MCF 10A (cell line): ENCODE results near the gene TBRG4. TPM values are rescaled to one million over a fixed set of nuclear protein-coding genes. Genes with fewer than 3 reads are reported as not detected.

Experiments
- BruUV-seq: library from RNA; stranded (reverse); fragments of 400-500 nt; replicated peaks from 2 replicates; lab custom pipeline; 2021; lab: Mats Ljungman, UMichigan
- CTCF ChIA-PET: fragments of 300-600 bp; sonication (Branson Sonifier 250); formaldehyde crosslinking; extraction: SDS; loops from one replicate; lab custom pipeline; 2021; ENCODE audit warnings: antibody characterized with exemption, inconsistent platforms; lab: Yijun Ruan, JAX
- POLR2A ChIA-PET: fragments of 300-600, 350-650 bp; sonication (Branson Sonifier 250); formaldehyde crosslinking; extraction: SDS; loops from one replicate; lab custom pipeline; 2020; ENCODE audit warnings: antibody characterized with exemption, inconsistent platforms; lab: Yijun Ruan, JAX
- DNase-seq: peaks from one replicate; pipeline ENCODE4 v3.0.0-alpha.2; 2018; ENCODE audit not compliant: unreplicated experiment
- H3K27ac Mint-ChIP-seq: one replicate; pipeline ENCODE4 v1.8.0; 2022; ENCODE audit warnings: mild to moderate bottlenecking, low read depth, mixed read lengths; ENCODE audit not compliant: unreplicated experiment
- H3K27me3 Mint-ChIP-seq: one replicate; pipeline ENCODE4 v1.8.0; 2022; ENCODE audit warnings: mixed read lengths; ENCODE audit not compliant: insufficient read depth, unreplicated experiment
- H3K36me3 Mint-ChIP-seq: one replicate; pipeline ENCODE4 v1.8.0; 2022; ENCODE audit warnings: mild to moderate bottlenecking, moderate library complexity, mixed read lengths; ENCODE audit not compliant: insufficient read depth, unreplicated experiment
- H3K4me1 Mint-ChIP-seq: one replicate; pipeline ENCODE4 v1.8.0; 2022; ENCODE audit warnings: mixed read lengths; ENCODE audit not compliant: insufficient read depth, unreplicated experiment
- H3K4me3 Mint-ChIP-seq: one replicate; pipeline ENCODE4 v1.8.0; 2022; ENCODE audit warnings: mild to moderate bottlenecking, moderate library complexity, mixed read lengths; ENCODE audit not compliant: unreplicated experiment
- H3K9me3 Mint-ChIP-seq: one replicate; pipeline ENCODE4 v1.8.0; 2022; ENCODE audit warnings: mixed read lengths; ENCODE audit not compliant: unreplicated experiment
- CTCF ChIP-seq: fragments of 200-600 bp; IDR thresholded peaks from one replicate; pipeline ENCODE4 v1.8.0; 2022; ENCODE audit warnings: antibody characterized with exemption, mild to moderate bottlenecking; ENCODE audit not compliant: unreplicated experiment
- intact Hi-C: fragments of 100-400 bp; cut with micrococcal nuclease; formaldehyde crosslinking; loops from 2 replicates; pipeline ENCODE4 v1.14.1; 2022
- total RNA-seq: library from RNA; stranded (reverse); gene quantifications from 2 replicates; pipeline ENCODE4 v1.2.3, GENCODE V29; 2022

The TBRG4 gene
- total RNA-seq, 1 experiment from 2014 or later, result 85.7 TPM

DNA sequence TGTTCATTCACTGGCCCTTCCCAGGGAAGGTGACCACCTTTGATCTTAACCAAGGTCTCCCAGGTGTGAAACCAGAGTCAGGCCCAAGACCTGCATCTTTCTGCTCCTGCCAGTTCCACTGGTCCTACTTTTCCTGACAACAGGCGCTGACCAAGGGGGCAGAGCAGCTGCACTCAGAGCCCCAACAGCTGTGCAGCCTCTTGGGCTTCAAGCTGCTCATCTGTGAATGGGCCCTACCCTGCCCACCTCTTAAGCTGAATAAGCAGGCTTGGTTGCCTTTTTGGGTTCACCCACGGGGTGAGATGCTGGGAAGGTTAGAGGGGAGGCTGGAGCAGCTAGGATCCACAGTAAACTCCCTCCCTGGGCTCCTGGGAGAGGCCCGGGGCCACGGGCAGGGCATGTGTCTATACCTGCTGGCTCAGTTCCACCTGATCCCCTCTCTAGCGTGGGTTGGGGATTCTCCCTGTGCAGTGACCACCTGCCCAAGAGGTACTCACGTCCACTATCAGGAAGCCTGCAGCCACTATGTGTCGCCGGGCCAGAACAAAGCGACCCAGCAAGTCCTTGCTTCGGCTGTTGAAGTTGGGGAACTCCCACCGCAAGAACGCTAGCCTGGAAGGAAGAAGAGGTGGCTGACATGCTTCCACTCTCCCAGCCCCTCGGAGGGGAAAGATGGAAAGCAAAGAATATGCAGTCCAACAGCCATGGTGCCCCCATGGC, 10.6 kb downstream of the TBRG4 start:
- H3K9me3 Mint-ChIP-seq, result no peaks in the 10 kb centered on the region
- CTCF ChIA-PET, result interaction anchor here (0.6 kb wide), 1 partner anchor 70 kb away, joined by 3 read pairs; no protein-coding TSS in a partner anchor
- no peaks in the 10 kb centered on the region for H3K27me3 Mint-ChIP-seq
- no peaks in the 10 kb centered on the region for H3K4me1 Mint-ChIP-seq
- no peak overlapping the region for H3K4me3 Mint-ChIP-seq
- no peak for TF ChIP-seq CTCF
- H3K36me3 Mint-ChIP-seq, result peaks cover 62% of the 10 kb centered on the region
- POLR2A ChIA-PET, result interaction anchor here (0.9 to 1.6 kb wide), 2 partner anchors 10 to 11 kb away, joined by 3 to 7 read pairs; partner anchors contain the start of gene TBRG4
- no peak for DNase-seq
- intact Hi-C loops, result no loop called here
- H3K27ac Mint-ChIP-seq, result no peak overlapping the region
- no TSS peak for BruUV-seq

- no peak overlapping the region for H3K4me3 Mint-ChIP-seq
- peaks cover 55% of the 10 kb centered on the region for H3K36me3 Mint-ChIP-seq
- no peak for DNase-seq
- no peaks in the 10 kb centered on the region for H3K27me3 Mint-ChIP-seq
- POLR2A ChIA-PET, result interaction anchor here (1.0 to 1.6 kb wide), 3 partner anchors 12 to 518 kb away, joined by 3 to 7 read pairs (median 3); partner anchors contain the start of genes H2AZ2, TBRG4 and TMED4
- no peak overlapping the region for H3K27ac Mint-ChIP-seq
- CTCF ChIA-PET, result interaction anchor here (0.6 to 0.7 kb wide), 2 partner anchors 69 to 242 kb away, joined by 3 to 4 read pairs; no protein-coding TSS in a partner anchor
- H3K4me1 Mint-ChIP-seq, result no peaks in the 10 kb centered on the region
- intact Hi-C loops, result no loop called here
- H3K9me3 Mint-ChIP-seq, result no peaks in the 10 kb centered on the region
- TF ChIP-seq CTCF, result no peak
- no TSS peak for BruUV-seq
Measured at GRCh38 chr7:45099891-45100760, 11.4 kb downstream of the TBRG4 start.

DNA sequence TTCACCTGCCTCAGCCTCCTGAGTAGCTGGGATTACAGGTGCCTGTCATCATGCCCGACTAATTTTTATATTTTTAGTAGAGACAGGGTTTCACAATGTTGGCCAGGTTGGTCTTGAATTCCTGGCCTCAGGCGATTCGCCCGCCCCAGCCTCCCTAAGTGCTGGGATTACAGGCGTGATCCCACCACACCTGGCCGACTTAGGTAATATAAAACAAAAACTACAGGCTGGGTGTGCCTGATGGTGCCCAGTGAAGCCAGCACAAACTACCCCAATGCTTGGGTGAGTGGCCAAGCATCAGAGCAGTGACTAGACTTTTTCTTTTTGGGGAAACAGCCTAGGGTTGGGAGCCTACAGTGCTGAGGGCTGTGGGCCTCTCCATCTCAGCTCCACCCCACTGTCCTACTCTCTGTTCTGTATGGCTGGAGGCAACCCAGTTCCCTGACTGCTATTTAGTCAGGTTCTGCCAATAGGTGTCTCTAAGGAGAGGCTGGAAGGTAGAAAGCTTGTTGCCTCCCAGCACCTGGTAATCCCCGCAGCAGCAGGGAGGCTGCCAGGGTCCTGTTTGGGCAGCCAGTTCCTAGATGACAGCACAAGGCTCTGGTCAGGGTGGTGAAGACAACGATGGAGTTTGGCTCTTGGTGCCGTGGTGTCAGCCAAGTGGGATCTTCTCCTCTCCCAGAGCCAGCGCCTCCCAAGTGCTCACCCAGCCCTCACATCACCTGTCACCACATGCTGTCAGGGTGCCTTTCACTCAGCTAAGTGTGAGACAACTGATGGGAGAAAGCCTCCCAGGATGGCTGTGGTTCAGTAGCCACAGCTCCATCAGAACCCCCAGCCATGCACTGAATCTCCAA, 12.3 kb downstream of the TBRG4 start:
- POLR2A ChIA-PET, result interaction anchor here (0.6 to 1.6 kb wide), 6 partner anchors 10 to 517 kb away, joined by 3 to 7 read pairs (median 3); partner anchors contain the start of genes H2AZ2, TBRG4 and TMED4
- intact Hi-C loops, result no loop called here
- no peak for TF ChIP-seq CTCF
- Mint-ChIP-seq H3K4me1 (no peaks in the 10 kb centered on the region), H3K36me3 (peaks cover 50% of the 10 kb centered on the region), H3K27ac (no peak overlapping the region), H3K27me3 (no peaks in the 10 kb centered on the region), H3K4me3 (no peak overlapping the region), H3K9me3 (no peaks in the 10 kb centered on the region)
- CTCF ChIA-PET, result interaction anchor here (0.7 kb wide), 1 partner anchor 241 kb away, joined by 4 read pairs; no protein-coding TSS in a partner anchor
- BruUV-seq, result no TSS peak
- DNase-seq, result no peak
